SKM-1 treated with dmso at 0.1 percent for 144 hours (cell line): ENCODE data around the gene IFNGR2.
"Not testable (repeated sequence)": the region's sequence is repeated elsewhere in the genome, so short reads cannot be mapped to it uniquely, and the experiment has no call there.

Experiments
- DNase-seq: peaks from one replicate; lab custom pipeline; 2025; ENCODE audit not compliant: unreplicated experiment; lab: John Stamatoyannopoulos, UW

Gene IFNGR2

DNA sequence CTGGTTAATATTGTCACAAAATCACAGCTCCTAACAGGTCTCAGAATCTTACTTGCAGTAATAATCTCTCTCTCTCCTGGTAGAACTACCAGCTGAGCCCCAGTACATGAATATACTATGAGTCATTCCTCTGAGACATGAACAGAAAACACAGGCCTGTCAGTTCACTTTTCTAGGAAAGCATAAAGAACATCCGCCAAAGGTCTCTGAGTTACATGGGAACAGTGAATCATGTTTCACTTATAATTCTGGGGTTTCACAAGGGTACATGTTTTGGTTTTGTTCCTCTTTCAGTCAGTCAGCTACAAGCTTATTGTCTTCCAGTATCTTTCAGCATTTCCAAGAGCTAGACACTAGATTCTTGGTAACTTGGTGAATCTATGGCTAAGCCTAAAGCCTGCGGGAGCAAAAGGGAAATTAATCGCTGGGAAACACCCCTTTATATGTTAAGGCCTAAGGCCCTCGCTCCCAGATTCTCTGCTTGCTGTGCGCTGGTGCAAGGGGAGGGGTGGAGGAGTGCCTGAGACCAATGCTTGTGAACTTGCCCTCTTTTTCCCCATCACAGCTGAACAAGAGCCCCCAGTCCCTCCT, 31.7 kb downstream of the IFNGR2 start:
- peak; percentile 68 for DNase-seq

DNA sequence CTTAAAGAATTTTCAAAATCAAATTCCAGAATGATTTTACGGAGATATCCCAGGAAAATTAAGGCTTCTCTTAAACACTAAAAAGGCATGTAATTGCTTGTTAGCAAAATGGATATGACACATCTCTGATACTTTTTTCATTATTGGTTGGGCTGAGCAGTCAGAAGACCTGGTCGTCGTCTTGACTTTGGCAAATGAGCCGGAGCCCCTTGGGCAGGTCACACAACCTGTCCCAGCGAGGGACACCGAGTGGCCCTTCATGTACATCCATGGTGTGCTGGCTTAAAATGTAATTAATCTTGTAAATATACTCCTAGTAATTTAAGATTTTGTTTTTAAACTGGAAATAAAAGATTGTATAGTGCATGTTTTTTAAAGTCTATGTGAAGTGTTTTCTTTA, 33.9 kb downstream of the IFNGR2 start:
- no peak for DNase-seq

DNA sequence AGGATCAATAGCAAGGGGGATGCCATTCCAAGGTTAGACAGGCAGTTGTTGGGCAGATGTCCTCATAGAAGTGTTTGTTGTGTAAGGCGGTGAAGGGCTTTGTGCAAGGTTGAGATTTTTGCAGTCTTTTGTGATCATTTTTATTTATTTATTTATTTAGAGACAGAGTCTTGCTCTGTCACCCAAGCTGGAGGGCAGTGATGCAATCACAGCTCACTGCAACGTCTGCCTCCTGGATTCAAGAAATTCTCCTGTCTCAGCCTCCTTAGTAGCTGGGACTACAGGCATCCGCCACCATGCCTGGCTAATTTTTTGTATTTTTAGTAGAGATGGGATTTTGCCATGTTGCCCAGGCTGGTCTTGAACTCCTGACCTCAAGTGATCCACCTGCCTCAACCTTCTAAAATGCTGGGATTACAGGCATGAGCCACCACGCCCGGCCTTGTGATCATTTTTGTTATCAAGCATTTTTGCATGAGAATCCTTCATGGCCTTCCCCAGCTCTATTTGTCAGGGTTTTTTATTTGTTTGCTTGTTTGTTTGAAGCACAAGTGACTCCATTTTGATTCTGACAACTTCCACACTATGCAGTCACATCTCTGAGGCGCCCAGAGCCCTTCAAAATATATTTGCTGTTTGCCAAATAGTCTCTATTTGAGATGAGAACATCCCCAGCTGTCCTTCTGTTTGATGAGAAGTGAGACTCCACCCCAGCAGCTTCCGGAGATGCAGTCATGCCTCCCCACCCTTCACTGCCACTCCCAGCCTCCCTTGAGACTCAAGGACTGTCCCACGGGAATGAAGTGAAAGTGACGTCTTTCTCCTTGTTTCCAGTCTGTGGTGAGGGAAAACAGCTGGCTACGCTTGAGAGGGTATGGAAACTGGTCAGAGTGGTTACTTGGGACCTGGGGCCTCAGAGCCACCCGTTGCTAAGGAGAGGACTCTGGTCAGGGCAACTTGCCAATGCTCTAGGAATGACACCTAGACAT, 38.6 kb downstream of the IFNGR2 start:
- DNase-seq = no peak

DNA sequence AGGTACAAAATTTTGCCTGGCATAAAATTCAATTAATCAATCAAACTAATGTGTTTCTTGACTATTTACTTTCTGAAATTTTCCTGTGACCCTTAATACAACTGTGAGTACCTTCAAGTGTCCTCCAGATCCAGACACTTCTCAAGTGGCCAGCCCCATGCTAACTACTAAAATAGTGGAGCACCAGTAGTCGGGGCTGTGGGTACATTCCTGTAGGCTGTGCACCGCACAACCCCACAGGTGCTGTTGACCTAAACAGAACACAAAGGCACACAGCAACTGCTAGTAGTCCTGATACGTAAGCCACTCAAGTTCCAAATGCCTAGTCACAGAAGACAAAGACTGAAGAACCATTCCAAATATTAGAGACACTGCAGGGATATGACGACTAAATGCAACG, 40.0 kb downstream of the IFNGR2 start:
- DNase-seq = no peak

DNA sequence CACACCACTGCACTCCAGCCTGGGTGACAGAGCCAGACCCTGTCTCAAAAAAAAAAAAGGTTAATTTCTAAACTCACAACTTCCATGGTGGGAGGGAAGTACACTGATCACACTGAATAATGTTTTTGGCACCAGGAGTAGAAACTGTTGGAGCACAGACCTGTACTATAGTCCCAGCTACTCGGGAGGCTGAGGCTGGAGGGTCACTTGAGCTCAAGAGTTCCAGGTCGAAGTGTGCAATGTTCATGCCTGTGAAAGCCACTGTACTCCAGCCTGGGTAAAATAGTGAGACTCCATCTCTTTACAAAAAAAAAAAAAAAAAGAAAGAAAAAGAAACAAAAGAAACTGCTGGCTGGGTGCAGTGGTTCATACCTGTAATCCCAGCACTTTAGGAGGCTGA, 41.3 kb downstream of the IFNGR2 start:
- no peak for DNase-seq

DNA sequence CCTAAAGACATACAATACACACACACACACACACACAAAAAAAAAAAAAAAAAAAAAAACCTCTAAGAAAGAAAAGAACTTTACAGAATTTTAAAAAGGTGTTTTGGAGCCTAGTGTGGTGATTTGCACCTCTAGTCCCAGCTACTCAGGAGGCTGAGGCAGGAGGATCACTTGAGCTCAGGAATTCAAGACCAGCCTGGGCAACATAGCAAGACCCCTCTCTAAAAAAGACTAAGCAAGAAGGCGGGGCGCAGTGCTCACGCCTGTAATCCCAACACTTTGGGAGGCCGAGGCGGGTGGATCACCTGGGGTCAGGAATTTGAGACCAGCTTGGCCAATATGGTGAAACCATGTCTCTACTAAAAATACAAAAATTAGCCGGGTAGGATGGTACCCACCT, 43.4 kb downstream of the IFNGR2 start:
- DNase-seq = not testable (repeated sequence)

DNA sequence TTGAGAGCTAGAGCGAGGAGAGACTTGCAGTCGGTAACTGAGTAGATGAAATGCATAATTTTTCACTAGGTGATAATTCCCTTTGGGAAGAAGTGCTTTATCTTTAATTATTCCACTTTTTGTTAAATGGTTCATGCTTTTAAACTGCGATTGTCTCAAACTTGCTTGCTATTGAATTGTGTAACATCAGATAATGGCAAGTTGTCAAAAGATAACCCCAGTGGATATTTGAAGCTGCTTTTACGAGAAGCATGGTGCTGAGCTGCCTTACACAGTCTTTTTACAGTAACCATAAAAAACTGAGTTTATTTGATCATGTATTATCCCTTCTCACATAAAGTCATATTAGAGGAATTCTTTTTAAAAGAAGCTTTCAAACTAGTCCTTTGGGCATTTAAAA, 46.4 kb downstream of the IFNGR2 start:
- DNase-seq = no peak

DNA sequence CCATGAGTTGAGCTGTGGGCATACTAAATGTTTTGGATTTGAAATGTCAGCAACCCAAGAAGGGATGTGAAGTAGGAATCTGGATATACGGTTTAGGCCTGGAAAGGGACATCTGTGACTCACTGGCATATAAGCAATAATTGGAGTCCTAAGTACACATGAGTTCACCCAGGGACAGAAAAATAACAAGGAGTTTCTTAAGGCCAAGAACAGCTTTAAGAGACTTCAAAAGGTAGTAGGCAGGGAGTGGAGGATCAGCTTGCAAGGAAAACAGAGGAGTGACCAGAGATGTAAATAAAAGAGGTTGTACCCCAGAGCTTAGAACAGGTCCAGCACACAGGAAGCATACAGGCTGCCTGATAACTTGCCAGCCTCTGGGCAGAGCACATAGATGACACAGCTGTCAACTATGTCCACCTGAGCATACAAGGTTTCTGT, 48.4 kb downstream of the IFNGR2 start:
- DNase-seq = no peak

DNA sequence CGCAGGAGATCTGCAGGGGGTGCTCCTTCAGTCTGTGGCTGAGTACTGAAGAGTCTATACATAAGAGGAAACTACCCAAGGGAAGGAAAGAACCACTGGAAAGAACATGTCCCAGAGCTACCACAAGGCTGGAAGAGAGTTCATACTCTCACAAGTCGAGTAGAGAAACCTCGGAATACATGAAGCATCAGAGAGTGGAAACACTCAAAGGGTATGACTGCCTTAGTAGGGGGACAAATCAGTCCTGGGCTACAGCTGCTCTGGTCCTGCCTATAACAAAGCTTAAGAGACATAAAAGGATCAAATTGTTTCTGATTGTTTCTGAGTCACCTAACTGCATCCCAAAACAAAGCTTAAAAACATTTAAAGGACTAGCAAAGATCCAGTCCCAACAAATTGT, 49.1 kb downstream of the IFNGR2 start:
- DNase-seq = no peak

DNA sequence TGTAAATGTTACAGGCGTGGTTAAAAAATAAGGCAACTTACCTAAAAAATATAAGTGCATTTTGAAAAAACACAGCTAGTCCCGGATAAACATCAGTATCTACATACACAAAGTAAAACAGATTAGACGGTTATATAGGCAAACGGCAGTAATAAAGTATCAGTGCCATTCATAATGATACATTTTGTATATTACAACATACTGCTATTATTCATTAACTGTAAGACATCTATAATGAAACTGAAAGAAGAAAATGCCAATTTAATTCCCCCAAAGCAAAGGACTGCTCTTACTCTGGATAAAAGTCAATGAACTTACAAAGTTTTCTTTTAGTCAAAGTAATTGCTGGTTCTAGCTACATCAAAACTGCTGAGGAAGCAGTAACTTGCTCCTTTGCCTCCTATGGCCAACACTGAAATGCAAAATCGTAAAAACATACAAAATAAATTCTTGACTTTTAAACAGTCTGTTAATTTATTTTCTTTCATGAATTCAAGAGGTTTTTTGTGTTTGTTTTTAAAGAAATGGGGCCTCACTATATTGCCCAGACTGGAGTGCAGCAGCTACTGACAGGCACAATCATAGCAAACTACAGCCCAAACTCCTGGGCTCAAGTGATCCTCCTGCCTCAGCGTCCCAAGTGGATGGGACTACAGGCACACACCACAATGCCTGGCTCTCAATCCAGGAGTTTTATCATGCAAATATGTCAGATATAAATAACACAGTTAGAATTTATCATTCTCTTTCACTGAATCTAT, 52.7 kb downstream of the IFNGR2 start:
- no peak for DNase-seq

DNA sequence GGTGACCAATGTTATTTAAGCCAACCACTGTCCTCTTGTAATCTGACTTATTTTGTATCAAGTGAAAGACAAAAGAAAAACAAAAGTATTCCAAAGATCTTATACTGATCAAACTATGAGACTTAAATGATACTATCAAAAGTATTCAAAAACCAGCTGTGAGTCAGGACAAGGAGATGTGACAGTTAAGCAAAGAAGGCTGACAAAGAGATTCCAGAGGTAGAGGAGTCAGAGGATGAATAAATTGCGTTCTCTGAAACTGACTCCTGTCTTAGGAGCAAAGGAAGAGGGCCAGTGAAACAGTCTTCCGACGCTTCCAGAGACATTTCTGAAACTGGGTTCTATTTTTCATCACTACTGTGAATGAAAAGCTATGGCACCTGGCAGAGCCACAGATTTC, 55.6 kb downstream of the IFNGR2 start:
- DNase-seq = no peak

DNA sequence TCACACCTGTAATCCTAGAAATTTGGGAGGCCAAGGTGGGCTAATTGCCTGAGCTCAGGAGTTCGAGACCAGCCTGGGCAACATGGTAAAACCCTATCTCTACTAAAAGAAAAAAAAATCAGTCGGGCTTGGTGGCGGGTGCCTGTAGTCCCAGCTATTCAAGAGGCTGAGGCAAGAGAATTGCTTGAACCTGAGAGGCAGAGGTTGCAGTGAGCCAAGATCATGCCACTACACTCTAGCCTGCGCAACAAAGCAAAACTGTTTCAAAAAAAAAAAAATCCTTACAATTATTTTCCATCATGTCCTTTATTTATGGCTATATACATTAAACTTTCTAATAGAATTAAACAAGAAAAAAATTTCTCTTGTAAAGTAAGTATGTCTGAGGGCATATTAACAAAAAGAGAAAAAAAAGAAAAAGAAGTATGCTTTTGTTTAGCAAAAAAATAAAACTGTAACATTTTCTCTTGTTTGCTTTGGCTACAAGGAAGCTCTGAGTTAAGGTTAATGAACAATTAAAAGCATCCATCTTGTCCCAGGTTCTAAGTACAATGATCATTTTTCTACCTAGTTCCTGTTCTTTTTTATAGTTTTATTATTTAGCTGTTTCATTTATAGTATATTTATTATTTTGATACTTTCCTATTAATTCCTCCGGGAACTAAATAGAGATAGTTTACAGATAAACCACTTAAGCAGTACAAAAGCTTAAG, 58.5 kb downstream of the IFNGR2 start:
- DNase-seq = no peak

DNA sequence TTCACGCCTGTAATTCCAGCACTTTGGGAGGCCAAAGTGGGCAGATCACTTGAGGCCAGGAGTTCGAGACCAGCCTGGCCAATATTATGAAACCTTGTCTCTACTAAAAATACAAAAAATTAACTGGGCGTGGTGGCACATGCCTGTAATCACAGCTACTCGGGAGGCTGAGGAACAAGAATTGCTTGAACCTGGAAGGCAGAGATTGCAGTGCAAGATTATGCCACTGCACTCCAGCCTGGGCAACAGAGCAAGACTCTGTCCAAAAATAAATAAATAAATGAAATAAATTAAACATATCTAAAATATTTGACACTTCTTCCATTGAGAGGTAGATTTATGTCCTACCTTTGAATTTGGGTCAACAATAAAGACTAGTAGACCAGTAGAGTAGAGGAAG, 66.0 kb downstream of the IFNGR2 start:
- DNase-seq = not testable (repeated sequence)

DNA sequence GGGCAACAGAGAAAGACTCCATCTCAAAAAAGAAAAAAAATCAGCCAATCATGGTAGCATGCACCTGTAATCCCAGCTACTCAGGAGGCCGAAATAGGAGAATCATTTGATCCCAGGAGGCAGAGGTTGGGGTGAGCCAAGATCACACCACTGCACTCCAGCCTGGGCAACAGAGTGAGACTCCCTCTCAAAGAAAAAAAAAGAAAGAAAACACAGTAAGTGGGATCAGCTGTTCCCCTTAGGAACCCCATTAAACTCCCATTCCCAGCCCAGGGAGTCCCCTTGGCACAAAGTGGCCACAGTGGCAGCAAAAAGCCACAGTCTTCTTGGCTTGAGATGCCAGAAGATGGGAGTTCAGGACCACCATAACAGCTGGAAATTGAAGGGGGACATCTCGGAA, 67.5 kb downstream of the IFNGR2 start:
- no peak for DNase-seq

DNA sequence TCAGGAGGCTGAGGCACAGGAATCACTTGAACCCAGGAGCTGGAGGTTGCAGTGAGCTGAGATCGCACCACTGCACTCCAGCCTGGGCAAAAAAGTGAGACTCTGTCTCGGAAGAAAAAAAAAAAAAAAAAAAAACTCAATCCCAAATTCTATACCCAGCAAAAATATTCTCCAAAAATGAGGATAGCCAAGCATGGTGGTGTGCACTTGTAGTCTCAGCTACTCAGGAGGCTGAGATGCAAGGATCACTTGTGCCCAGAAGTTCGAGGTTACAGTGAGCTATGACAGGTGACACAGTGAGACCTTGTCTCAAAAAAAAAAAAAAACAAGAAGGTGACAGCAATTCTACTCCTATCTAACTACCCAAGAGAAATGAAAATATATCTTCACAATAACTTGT, 70.1 kb downstream of the IFNGR2 start:
- no peak for DNase-seq

DNA sequence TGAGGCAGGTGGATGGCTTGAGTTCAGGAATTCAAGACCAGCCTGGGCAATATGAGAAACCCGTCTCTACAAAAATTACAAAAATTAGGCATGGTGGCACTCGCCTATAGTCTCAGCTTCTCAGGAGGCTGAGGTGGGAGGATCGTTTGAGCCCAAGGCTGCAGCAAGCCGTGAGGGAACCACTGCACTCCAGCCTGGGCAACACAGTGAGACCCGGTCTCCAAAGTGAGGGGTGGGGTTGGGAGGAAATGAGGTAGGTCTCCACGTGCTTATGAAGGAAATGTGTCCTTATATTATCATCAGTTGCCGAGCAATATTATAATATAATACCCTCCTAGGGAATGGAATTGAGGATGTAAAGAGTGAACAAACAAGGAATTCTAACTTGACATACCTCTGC, 73.9 kb downstream of the IFNGR2 start:
- no peak for DNase-seq

DNA sequence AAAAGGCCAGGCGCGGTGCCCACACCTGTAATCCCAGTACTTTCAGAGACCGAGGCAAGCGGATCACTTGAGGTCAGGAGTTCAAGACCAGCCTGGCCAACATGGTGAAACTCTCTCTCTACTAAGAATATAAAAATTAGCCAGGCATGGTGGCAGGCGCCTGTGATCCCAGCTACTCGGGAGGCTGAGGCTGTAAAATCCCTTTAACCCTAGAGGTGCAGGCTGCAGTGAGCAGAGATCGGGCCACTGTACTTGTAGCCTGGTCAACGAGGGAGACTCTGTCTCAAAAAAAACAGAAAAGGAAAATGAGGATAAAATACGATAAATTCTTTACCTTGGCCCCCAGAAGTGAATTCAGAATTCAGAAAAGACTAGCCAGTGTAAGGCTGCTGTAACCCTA, 75.0 kb downstream of the IFNGR2 start:
- DNase-seq = no peak

DNA sequence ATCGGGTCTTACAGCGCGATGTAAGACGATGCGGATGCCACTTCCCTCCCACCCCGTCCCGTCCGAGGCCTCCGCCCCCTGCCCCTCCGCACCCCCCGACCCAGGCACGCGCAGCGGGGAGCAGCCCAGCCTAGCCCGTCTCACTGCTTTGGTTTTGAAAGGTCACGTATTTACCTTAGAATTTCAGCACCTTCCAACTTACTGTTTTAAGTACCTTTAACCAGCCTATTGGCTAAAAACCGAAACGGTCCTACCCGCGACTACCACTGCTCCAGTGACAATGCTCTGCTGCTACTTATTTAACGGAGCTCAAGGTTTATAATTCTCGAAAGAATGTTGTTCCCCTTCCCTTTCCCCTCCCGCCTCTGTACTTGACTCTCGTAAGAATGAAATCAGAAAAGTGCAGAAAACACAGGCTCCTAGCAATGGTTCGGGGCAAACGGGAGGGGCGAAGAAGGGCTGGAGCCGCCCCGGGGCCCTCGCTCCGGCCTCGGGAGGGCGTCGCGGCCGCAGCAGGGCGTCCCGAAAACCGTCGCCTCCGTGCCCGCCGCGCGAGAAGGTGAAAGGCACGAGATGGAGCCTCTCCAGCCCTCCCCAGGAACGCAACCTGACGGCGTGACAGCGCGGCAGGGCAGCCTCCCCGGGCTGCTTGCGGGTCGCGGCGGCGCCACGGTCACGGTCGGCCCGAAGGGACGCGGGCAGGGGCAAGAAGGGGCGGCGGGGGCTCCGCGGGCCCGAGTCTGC, 75.9 kb downstream of the IFNGR2 start:
- DNase-seq = peak; percentile 18

DNA sequence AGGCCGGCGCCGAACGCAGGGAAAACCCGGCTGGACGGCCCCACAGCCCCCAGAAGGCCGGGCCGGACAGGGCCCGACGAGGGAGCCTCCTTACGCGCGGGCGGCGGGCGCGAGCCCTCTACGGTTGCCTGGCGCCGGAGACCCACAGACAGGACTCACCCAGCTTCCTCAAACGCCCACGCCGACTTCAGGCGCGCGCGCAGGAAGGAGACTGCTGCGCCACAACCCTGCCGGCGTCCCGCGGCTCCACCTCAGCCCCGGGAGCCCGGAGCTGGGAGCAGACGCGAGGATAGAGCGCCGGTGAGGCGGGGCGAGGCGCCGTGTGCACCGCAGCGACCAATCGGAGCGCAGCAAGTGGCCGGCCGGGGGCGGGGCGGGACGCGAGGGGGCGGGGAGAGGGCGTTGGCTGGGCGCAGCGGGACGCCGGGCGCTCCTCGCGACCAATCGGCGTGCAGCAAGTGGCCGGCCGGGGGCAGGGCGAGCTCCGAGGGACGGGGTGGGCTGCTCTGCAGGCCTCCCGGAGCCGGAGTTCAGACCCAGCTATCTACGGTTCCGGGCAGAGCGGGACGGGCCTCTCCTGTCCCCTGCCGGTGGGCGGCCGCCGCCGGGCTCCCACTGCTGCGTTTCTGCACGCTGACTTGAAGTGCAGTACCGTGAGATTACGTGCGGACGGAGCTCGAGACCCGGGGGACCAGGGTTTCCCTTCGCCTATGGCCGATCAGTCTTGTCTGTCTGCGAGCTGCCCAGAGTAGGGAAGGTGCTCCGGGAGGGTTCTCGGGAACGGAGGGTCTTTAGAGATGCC, 76.7 kb downstream of the IFNGR2 start, which contains the start of gene TMEM50B:
TSS of gene TMEM50B (minus strand) at position 296 of the 802 bp plus-strand sequence. CDS start 11,089 bp downstream, outside the sequence.
- peak; percentile 97 for DNase-seq
